ENCODE measurements around the gene LDB2. TPM values are rescaled to one million over a fixed set of nuclear protein-coding genes. Genes with fewer than 3 reads are reported as not detected.

The LDB2 gene
- total and polyA plus RNA-seq, 2 donors (not counting 1 experiment from before 2014, with no cell fraction given) = not detected

GRCh38 chr4:16594128-16594527 is 304.3 kb downstream of the LDB2 start:
- DNase-seq (no peak), ATAC-seq (ENCODE audit: low read depth) (no peak)
- Histone ChIP-seq H3K4me1 (ENCODE audit: control insufficient read depth in 2 of 2, insufficient read depth in 2 of 2, low read length in 2 of 2) (no peaks in the 10 kb centered on the region), H4K20me1 (ENCODE audit: control insufficient read depth, insufficient read depth, low read length, poor library complexity, severe bottlenecking) (no peaks in the 10 kb centered on the region), H2AFZ (ENCODE audit: insufficient read depth, low read depth, low read length, poor library complexity, severe bottlenecking) (no peak overlapping the region), H3K27ac (ENCODE audit: low read length in 2 of 2) (no peak overlapping the region), H3K4me2 (replicated peaks; ENCODE audit: low read depth, low read length, poor library complexity, severe bottlenecking) (no peak overlapping the region), H3K9me3 (ENCODE audit: control extremely low read depth in 1 of 3, control insufficient read depth in 2 of 3, insufficient read depth in 1 of 3, low read length in 2 of 3) (no peaks in the 10 kb centered on the region), H3K4me3 (ENCODE audit: control extremely low read depth in 1 of 5, extremely low read depth in 1 of 5, insufficient read depth in 1 of 5, low read depth in 2 of 5, low read length in 4 of 5) (no peak overlapping the region), H3K79me2 (ENCODE audit: control insufficient read depth, insufficient read depth, low read length) (no peaks in the 10 kb centered on the region), H3K36me3 (replicated peaks in 1 of 2; ENCODE audit: control extremely low read depth in 1 of 2, control insufficient read depth in 1 of 2, extremely low read depth in 1 of 2, insufficient read depth in 2 of 2, low read length in 1 of 2) (no peaks in the 10 kb centered on the region), H3K27me3 (replicated peaks in 1 of 4; ENCODE audit: control extremely low read depth in 1 of 4, control insufficient read depth in 3 of 4, insufficient read depth in 4 of 4, low read length in 3 of 4) (no peaks in the 10 kb centered on the region), H3K9ac (ENCODE audit: low read length) (no peak overlapping the region)
- ChIA-PET POLR2A (no interaction called here), CTCF (no interaction called here)
- Mint-ChIP-seq H3K9me3 (ENCODE audit: insufficient read depth) (no peaks in the 10 kb centered on the region), H3K27me3 (no peaks in the 10 kb centered on the region), H3K4me3 (no peak overlapping the region), H3K4me1 (no peaks in the 10 kb centered on the region), H3K27ac (no peak overlapping the region)
- TF ChIP-seq EZH2 (IDR thresholded peaks at IDR 0.05; ENCODE audit: borderline replicate concordance, insufficient read depth, low read depth, low read length, poor library complexity, severe bottlenecking) = no peak
- no peak for TF ChIP-seq CTCF (IDR thresholded peaks at IDR 0.05)
- WGBS (ENCODE audit: insufficient coverage) = 78% methylated on average over 1 of the region's 2 CpGs
- intact Hi-C loops (cut with micrococcal nuclease) = no loop called here

- Histone ChIP-seq H3K27ac (ENCODE audit: low read length in 2 of 2) (no peak overlapping the region), H3K9ac (ENCODE audit: low read length) (no peak overlapping the region), H2AFZ (ENCODE audit: insufficient read depth, low read depth, low read length, poor library complexity, severe bottlenecking) (no peak overlapping the region), H3K9me3 (ENCODE audit: control extremely low read depth in 1 of 3, control insufficient read depth in 2 of 3, insufficient read depth in 1 of 3, low read length in 2 of 3) (no peaks in the 10 kb centered on the region), H3K4me2 (replicated peaks; ENCODE audit: low read depth, low read length, poor library complexity, severe bottlenecking) (no peak overlapping the region), H3K4me3 (ENCODE audit: control extremely low read depth in 1 of 5, extremely low read depth in 1 of 5, insufficient read depth in 1 of 5, low read depth in 2 of 5, low read length in 4 of 5) (no peak overlapping the region), H3K36me3 (replicated peaks in 1 of 2; ENCODE audit: control extremely low read depth in 1 of 2, control insufficient read depth in 1 of 2, extremely low read depth in 1 of 2, insufficient read depth in 2 of 2, low read length in 1 of 2) (no peaks in the 10 kb centered on the region), H3K4me1 (ENCODE audit: control insufficient read depth in 2 of 2, insufficient read depth in 2 of 2, low read length in 2 of 2) (no peaks in the 10 kb centered on the region), H3K79me2 (ENCODE audit: control insufficient read depth, insufficient read depth, low read length) (no peaks in the 10 kb centered on the region), H4K20me1 (ENCODE audit: control insufficient read depth, insufficient read depth, low read length, poor library complexity, severe bottlenecking) (no peaks in the 10 kb centered on the region), H3K27me3 (replicated peaks in 1 of 4; ENCODE audit: control extremely low read depth in 1 of 4, control insufficient read depth in 3 of 4, insufficient read depth in 4 of 4, low read length in 3 of 4) (no peaks in the 10 kb centered on the region)
- no peak for DNase-seq
- POLR2A ChIA-PET = no interaction called here
- no peak for ATAC-seq (ENCODE audit: low read depth)
- no peak for TF ChIP-seq CTCF (IDR thresholded peaks at IDR 0.05)
- no peak for TF ChIP-seq EZH2 (IDR thresholded peaks at IDR 0.05; ENCODE audit: borderline replicate concordance, insufficient read depth, low read depth, low read length, poor library complexity, severe bottlenecking)
- CTCF ChIA-PET = no interaction called here
- intact Hi-C loops (cut with micrococcal nuclease) = no loop called here
- 80% methylated on average over 2 of the region's 4 CpGs for WGBS (ENCODE audit: insufficient coverage)
- no peak overlapping the region for H3K27ac Mint-ChIP-seq
- H3K9me3 Mint-ChIP-seq (ENCODE audit: insufficient read depth) = no peaks in the 10 kb centered on the region
- no peaks in the 10 kb centered on the region for H3K4me1 Mint-ChIP-seq
- no peaks in the 10 kb centered on the region for H3K27me3 Mint-ChIP-seq
- no peak overlapping the region for H3K4me3 Mint-ChIP-seq
Observed at GRCh38 chr4:16593386-16593785, 305.1 kb downstream of the LDB2 start.
